ENCODE measurements around the gene HSDL1. TPM values are rescaled to one million over a fixed set of nuclear protein-coding genes. Genes with fewer than 3 reads are reported as not detected.

HSDL1 gene
- total and polyA plus RNA-seq, 2 donors (not counting 1 experiment from before 2014, with no cell fraction given) = 12.4 to 30.8 TPM

DNA sequence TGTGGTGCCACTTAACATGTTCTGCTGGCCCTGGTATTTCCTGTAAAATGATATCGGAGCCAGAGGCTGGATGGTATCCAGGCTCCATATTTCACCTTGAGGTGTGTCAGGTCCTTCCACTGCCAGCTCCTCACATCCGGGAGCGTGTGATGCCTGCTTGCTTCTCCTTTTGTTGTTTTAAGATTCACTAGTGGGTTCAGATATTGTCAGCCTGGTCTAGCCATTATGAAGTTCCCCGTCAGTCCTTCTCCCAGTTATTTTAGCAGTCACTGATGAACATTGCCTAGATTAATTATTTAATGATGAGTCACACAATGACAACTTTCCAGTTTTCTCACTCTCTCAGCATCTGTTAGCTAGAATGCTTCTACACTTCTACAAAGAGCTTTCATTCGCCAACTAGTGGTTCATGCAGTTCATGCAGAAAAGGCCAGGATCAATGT lies 11.4 kb upstream of the HSDL1 start:
- Histone ChIP-seq H3K4me2 (replicated peaks; ENCODE audit: low read depth, low read length, poor library complexity, severe bottlenecking) (no peak overlapping the region), H3K9me3 (ENCODE audit: control extremely low read depth in 1 of 3, control insufficient read depth in 2 of 3, insufficient read depth in 1 of 3, low read length in 2 of 3) (no peaks in the 10 kb centered on the region), H3K36me3 (replicated peaks in 1 of 2; ENCODE audit: control extremely low read depth in 1 of 2, control insufficient read depth in 1 of 2, extremely low read depth in 1 of 2, insufficient read depth in 2 of 2, low read length in 1 of 2) (no peaks in the 10 kb centered on the region), H3K4me3 (ENCODE audit: control extremely low read depth in 1 of 5, extremely low read depth in 1 of 5, insufficient read depth in 1 of 5, low read depth in 2 of 5, low read length in 4 of 5) (no peak overlapping the region), H3K27me3 (replicated peaks in 1 of 4; ENCODE audit: control extremely low read depth in 1 of 4, control insufficient read depth in 3 of 4, insufficient read depth in 4 of 4, low read length in 3 of 4) (peaks cover 0 to 2% (median 0%) of the 10 kb centered on the region in 4 experiments), H3K27ac (ENCODE audit: low read length in 2 of 2) (no peak overlapping the region), H3K79me2 (ENCODE audit: control insufficient read depth, insufficient read depth, low read length) (no peaks in the 10 kb centered on the region), H3K9ac (ENCODE audit: low read length) (no peak overlapping the region), H4K20me1 (ENCODE audit: control insufficient read depth, insufficient read depth, low read length, poor library complexity, severe bottlenecking) (no peaks in the 10 kb centered on the region), H3K4me1 (ENCODE audit: control insufficient read depth in 2 of 2, insufficient read depth in 2 of 2, low read length in 2 of 2) (no peaks in the 10 kb centered on the region), H2AFZ (ENCODE audit: insufficient read depth, low read depth, low read length, poor library complexity, severe bottlenecking) (no peak overlapping the region)
- ATAC-seq (ENCODE audit: low read depth) (no peak), DNase-seq (no peak)
- H3K27ac Mint-ChIP-seq = no peak overlapping the region
- H3K9me3 Mint-ChIP-seq (ENCODE audit: insufficient read depth) = no peaks in the 10 kb centered on the region
- intact Hi-C loops (cut with micrococcal nuclease) = no loop called here
- no peaks in the 10 kb centered on the region for H3K4me1 Mint-ChIP-seq
- 84% methylated on average over 4 of the region's 5 CpGs for WGBS (ENCODE audit: insufficient coverage)
- ChIA-PET CTCF (interaction anchor here (0.9 kb wide), 1 partner anchor 70 kb away, joined by 3 read pairs; no protein-coding TSS in a partner anchor), POLR2A (no interaction called here)
- TF ChIP-seq, protein P1, sequence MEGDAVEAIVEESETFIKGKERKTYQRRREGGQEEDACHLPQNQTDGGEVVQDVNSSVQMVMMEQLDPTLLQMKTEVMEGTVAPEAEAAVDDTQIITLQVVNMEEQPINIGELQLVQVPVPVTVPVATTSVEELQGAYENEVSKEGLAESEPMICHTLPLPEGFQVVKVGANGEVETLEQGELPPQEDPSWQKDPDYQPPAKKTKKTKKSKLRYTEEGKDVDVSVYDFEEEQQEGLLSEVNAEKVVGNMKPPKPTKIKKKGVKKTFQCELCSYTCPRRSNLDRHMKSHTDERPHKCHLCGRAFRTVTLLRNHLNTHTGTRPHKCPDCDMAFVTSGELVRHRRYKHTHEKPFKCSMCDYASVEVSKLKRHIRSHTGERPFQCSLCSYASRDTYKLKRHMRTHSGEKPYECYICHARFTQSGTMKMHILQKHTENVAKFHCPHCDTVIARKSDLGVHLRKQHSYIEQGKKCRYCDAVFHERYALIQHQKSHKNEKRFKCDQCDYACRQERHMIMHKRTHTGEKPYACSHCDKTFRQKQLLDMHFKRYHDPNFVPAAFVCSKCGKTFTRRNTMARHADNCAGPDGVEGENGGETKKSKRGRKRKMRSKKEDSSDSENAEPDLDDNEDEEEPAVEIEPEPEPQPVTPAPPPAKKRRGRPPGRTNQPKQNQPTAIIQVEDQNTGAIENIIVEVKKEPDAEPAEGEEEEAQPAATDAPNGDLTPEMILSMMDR (IDR thresholded peaks at IDR 0.05) = no peak
- TF ChIP-seq EZH2 (IDR thresholded peaks at IDR 0.05; ENCODE audit: borderline replicate concordance, insufficient read depth, low read depth, low read length, poor library complexity, severe bottlenecking) = no peak
- no peak overlapping the region for H3K4me3 Mint-ChIP-seq
- peaks cover 46% of the 10 kb centered on the region for H3K27me3 Mint-ChIP-seq

DNA sequence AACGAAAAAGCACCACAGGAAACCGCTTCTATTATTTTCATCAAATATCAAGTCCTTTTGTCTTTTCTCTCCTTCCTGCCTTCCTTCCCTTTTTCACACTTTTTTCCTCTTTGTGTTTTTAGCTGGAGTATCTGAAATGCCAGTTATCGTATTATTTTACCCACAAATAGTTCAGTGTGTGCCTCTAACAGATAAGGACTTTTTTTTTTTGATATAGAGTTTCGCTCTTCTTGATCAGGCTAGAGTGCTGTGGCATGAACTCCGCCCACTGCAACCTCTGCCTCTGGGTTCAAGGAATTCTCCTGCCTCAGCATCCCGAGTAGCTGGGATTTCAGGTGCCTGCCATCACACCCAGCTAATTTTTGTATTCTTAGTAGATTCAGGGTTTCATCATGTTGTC lies 10.8 kb upstream of the HSDL1 start:
- no peak overlapping the region for H3K4me2 ChIP-seq (replicated peaks; ENCODE audit: low read depth, low read length, poor library complexity, severe bottlenecking)
- H3K9me3 ChIP-seq (ENCODE audit: control extremely low read depth in 1 of 3, control insufficient read depth in 2 of 3, insufficient read depth in 1 of 3, low read length in 2 of 3) = no peaks in the 10 kb centered on the region
- H3K36me3 ChIP-seq (replicated peaks in 1 of 2; ENCODE audit: control extremely low read depth in 1 of 2, control insufficient read depth in 1 of 2, extremely low read depth in 1 of 2, insufficient read depth in 2 of 2, low read length in 1 of 2) = no peaks in the 10 kb centered on the region
- TF ChIP-seq, protein P1 (IDR thresholded peaks at IDR 0.05) = no peak
- TF ChIP-seq EZH2 (IDR thresholded peaks at IDR 0.05; ENCODE audit: borderline replicate concordance, insufficient read depth, low read depth, low read length, poor library complexity, severe bottlenecking) = no peak
- no peaks in the 10 kb centered on the region for H3K79me2 ChIP-seq (ENCODE audit: control insufficient read depth, insufficient read depth, low read length)
- no peak overlapping the region for H3K4me3 Mint-ChIP-seq
- H3K4me1 ChIP-seq (ENCODE audit: control insufficient read depth in 2 of 2, insufficient read depth in 2 of 2, low read length in 2 of 2) = no peaks in the 10 kb centered on the region
- DNase-seq (no peak), ATAC-seq (ENCODE audit: low read depth) (no peak)
- peaks cover 0 to 2% (median 1%) of the 10 kb centered on the region in 4 experiments for H3K27me3 ChIP-seq (replicated peaks in 1 of 4; ENCODE audit: control extremely low read depth in 1 of 4, control insufficient read depth in 3 of 4, insufficient read depth in 4 of 4, low read length in 3 of 4)
- no peak overlapping the region for H2AFZ ChIP-seq (ENCODE audit: insufficient read depth, low read depth, low read length, poor library complexity, severe bottlenecking)
- no peaks in the 10 kb centered on the region for H4K20me1 ChIP-seq (ENCODE audit: control insufficient read depth, insufficient read depth, low read length, poor library complexity, severe bottlenecking)
- CTCF ChIA-PET = no interaction called here
- intact Hi-C loops (cut with micrococcal nuclease) = no loop called here
- H3K27ac ChIP-seq (ENCODE audit: low read length in 2 of 2) = no peak overlapping the region
- H3K9ac ChIP-seq (ENCODE audit: low read length) = no peak overlapping the region
- no peaks in the 10 kb centered on the region for H3K9me3 Mint-ChIP-seq (ENCODE audit: insufficient read depth)
- H3K27ac Mint-ChIP-seq = no peak overlapping the region
- H3K4me3 ChIP-seq (ENCODE audit: control extremely low read depth in 1 of 5, extremely low read depth in 1 of 5, insufficient read depth in 1 of 5, low read depth in 2 of 5, low read length in 4 of 5) = no peak overlapping the region
- 57% methylated on average over 2 of the region's 6 CpGs for WGBS (ENCODE audit: insufficient coverage)
- H3K27me3 Mint-ChIP-seq = peaks cover 51% of the 10 kb centered on the region
- no peaks in the 10 kb centered on the region for H3K4me1 Mint-ChIP-seq
- POLR2A ChIA-PET = no interaction called here

Measured in B cell (primary cell).